Peyer's patch (tissue), 4 donors: ENCODE results near the gene RNF214.
"Not testable (repeated sequence)": the region's sequence is repeated elsewhere in the genome, so short reads cannot be mapped to it uniquely, and the experiment has no call there.

ENCODE experiments used
- POLR2A ChIP-seq, 2 donors: fragments of 450-650 bp; IDR thresholded peaks; one replicate each; pipeline ENCODE4 v1.5.1; 2017; ENCODE audit warnings: antibody characterized with exemption in 2 of 2, mild to moderate bottlenecking in 2 of 2, moderate library complexity in 2 of 2
- TF ChIP-seq, protein P1 (sequence below), 6 experiments: fragments of 450-650 bp in 4 of 6; fragments of 200-600 bp in 2 of 6; sonication (generic) in 1 of 6; IDR thresholded peaks; one replicate each; pipeline ENCODE4 v1.5.1; 2017 to 2019; ENCODE audit warnings: antibody characterized with exemption in 6 of 6, mild to moderate bottlenecking in 3 of 6, moderate library complexity in 1 of 6

DNA sequence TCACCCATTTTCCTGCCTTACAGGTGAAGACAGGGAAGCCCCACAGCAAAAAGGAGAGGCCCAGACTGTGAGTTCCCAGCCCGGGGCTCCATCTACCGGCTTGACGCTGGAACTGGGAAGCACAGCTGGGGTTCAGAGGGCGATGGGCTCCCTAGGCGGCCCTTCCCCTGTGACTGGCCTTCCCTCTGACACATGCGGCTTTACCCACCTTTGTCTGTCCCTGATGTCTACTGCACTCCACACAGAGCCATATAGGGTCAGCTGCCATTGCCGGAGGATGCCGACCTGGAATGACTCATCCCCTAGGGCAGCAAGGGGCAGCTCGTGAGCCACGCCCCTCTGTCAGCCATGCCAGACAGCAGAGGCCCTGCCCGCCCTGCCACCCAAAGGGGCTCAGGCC lies 25.6 kb upstream of the RNF214 start:
- TF ChIP-seq, protein P1, sequence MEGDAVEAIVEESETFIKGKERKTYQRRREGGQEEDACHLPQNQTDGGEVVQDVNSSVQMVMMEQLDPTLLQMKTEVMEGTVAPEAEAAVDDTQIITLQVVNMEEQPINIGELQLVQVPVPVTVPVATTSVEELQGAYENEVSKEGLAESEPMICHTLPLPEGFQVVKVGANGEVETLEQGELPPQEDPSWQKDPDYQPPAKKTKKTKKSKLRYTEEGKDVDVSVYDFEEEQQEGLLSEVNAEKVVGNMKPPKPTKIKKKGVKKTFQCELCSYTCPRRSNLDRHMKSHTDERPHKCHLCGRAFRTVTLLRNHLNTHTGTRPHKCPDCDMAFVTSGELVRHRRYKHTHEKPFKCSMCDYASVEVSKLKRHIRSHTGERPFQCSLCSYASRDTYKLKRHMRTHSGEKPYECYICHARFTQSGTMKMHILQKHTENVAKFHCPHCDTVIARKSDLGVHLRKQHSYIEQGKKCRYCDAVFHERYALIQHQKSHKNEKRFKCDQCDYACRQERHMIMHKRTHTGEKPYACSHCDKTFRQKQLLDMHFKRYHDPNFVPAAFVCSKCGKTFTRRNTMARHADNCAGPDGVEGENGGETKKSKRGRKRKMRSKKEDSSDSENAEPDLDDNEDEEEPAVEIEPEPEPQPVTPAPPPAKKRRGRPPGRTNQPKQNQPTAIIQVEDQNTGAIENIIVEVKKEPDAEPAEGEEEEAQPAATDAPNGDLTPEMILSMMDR (IDR thresholded peaks at IDR 0.05): not testable (repeated sequence)
- not testable (repeated sequence) for TF ChIP-seq POLR2A (IDR thresholded peaks at IDR 0.05)
